ENCODE data around the gene IFT88. TPM values are rescaled to one million over a fixed set of nuclear protein-coding genes. Genes with fewer than 3 reads are reported as not detected.

The IFT88 gene
- total and polyA plus RNA-seq, 2 donors, result 11.1 to 51.1 TPM

GRCh38 chr13:20728579-20729311 lies 161.8 kb downstream of the IFT88 start:
- Histone ChIP-seq H3K4me3 (ENCODE audit: low read depth, low read length) (no peak overlapping the region), H3K4me1 (ENCODE audit: insufficient read depth) (no peaks in the 10 kb centered on the region), H3K36me3 (ENCODE audit: insufficient read depth) (peaks cover 2% of the 10 kb centered on the region), H3K27ac (ENCODE audit: low read depth) (no peak overlapping the region)
- no peak for DNase-seq (ENCODE audit: extremely low spot score)
- 60% methylated on average over 14 of the region's 14 CpGs for WGBS

GRCh38 chr13:20729633-20730585 lies 163.0 kb downstream of the IFT88 start:
- DNase-seq (ENCODE audit: extremely low spot score), result no peak

DNA sequence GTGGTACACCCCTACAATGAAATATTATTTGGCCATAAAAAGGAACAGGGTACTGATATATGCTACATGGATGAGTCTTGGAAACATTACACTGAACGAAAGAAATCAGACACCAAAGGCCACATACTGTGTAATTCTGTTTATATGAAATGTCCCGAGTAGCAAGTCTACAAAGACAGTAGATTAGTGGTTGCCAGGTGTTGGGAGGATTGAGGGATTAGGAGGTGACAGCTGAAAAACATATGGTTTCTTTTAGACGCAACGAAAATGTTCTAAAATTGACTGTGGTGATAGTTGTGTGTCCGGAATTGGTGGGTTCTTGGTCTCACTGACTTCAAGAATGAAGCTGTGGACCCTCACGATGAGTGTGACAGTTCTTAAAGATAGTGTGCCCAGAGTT lies 171.7 kb downstream of the IFT88 start:
- H3K4me3 ChIP-seq (ENCODE audit: low read depth, low read length), result no peak overlapping the region
- no peaks in the 10 kb centered on the region for H3K4me1 ChIP-seq (ENCODE audit: insufficient read depth)
- H3K27ac ChIP-seq (ENCODE audit: low read depth), result no peak overlapping the region
- 66% methylated on average over 6 of the region's 6 CpGs for WGBS
- no peak for DNase-seq (ENCODE audit: extremely low spot score)
- no peaks in the 10 kb centered on the region for H3K36me3 ChIP-seq (ENCODE audit: insufficient read depth)

More at GRCh38 chr13:20729633-20730585, 163.0 kb downstream of the IFT88 start:
- H3K4me1 ChIP-seq (ENCODE audit: insufficient read depth), result no peaks in the 10 kb centered on the region
- H3K27ac ChIP-seq (ENCODE audit: low read depth), result no peak overlapping the region
- no peak overlapping the region for H3K4me3 ChIP-seq (ENCODE audit: low read depth, low read length)
- peaks cover 2% of the 10 kb centered on the region for H3K36me3 ChIP-seq (ENCODE audit: insufficient read depth)
- WGBS, result 97% methylated on average over 33 of the region's 33 CpGs

DNA sequence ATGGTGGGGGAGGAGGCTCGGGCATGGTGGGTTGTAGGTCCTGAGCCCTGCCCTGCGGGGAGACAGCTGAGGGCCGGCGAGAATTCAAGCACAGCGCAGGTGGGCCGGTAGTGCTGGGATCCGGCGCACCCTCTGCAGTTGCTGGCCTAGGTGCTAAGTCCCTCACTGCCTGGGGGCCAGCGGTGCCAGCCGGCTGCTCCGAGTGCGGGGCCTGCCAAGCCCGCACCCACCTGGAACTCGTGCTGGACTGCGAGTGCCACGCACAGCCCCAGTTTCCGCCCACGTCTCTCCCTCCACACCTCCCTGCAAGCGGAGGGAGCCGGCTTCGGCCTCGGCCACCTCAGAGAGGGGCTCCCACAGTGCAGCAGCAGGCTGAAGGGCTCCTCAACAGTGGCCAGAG lies 173.1 kb downstream of the IFT88 start:
- 97% methylated on average over 22 of the region's 22 CpGs for WGBS
- H3K27ac ChIP-seq (ENCODE audit: low read depth), result no peak overlapping the region

More for the DNA sequence above, 173.1 kb downstream of the IFT88 start:
- Histone ChIP-seq H3K4me3 (ENCODE audit: low read depth, low read length) (no peak overlapping the region), H3K4me1 (ENCODE audit: insufficient read depth) (no peaks in the 10 kb centered on the region), H3K36me3 (ENCODE audit: insufficient read depth) (no peaks in the 10 kb centered on the region)
- no peak for DNase-seq (ENCODE audit: extremely low spot score)

Small RNA genes lying within 50 kb of the gene (small RNA-seq; reads per million reads assigned to genes)
- gene RNU2-7P, result not detected

Other genes with a start within 250 kb of the IFT88 start
- gene CRYL1, start 41.3 kb upstream of the IFT88 start, total RNA-seq, result 18.8 TPM
- 31.4 TPM for gene CRYL1, start 41.3 kb upstream of the IFT88 start, polyA plus RNA-seq
- gene IL17D, start 136.5 kb downstream of the IFT88 start, total RNA-seq, result 6.8 TPM
- 2.4 TPM for gene IL17D, start 136.5 kb downstream of the IFT88 start, polyA plus RNA-seq
- 13.5 TPM for gene EEF1AKMT1, start 206.8 kb downstream of the IFT88 start, total RNA-seq
- gene EEF1AKMT1, start 206.8 kb downstream of the IFT88 start, polyA plus RNA-seq, result 12.8 TPM